OCI-LY1 (cell line): ENCODE measurements around the gene CFAP43.
"Not testable (repeated sequence)": the region's sequence is repeated elsewhere in the genome, so short reads cannot be mapped to it uniquely, and the experiment has no call there.

Source experiments
- H2AFZ ChIP-seq: fragments of 200-600 bp; sonication (generic), shearing (Covaris generic); 2 replicates; pipeline ENCODE4 v1.6.0; 2014; ENCODE audit warnings: antibody characterized with exemption, mild to moderate bottlenecking, low read length
- H3F3A ChIP-seq: fragments of 200-600 bp; sonication (generic), shearing (Covaris generic); 2 replicates; pipeline ENCODE4 v1.6.0; 2014; ENCODE audit warnings: mild to moderate bottlenecking, antibody characterized with exemption, low read length, moderate library complexity; ENCODE audit not compliant: insufficient read depth
- H3K27ac ChIP-seq: fragments of 200-600 bp; sonication (generic); 2 replicates; pipeline ENCODE4 v1.5.1; 2014; ENCODE audit warnings: low read length, mixed run types, mild to moderate bottlenecking, low read depth; ENCODE audit not compliant: poor library complexity, severe bottlenecking
- H3K27me3 ChIP-seq: fragments of 200-600 bp; sonication (generic); 2 replicates; pipeline ENCODE4 v1.6.0; 2014; ENCODE audit warnings: antibody characterized with exemption, mild to moderate bottlenecking, low read length, moderate library complexity; ENCODE audit not compliant: insufficient read depth
- H3K36me3 ChIP-seq: fragments of 200-600 bp; sonication (generic); 2 replicates; pipeline ENCODE4 v1.6.1; 2014; ENCODE audit warnings: mild to moderate bottlenecking, antibody characterized with exemption, low read length, moderate library complexity, mixed read lengths; ENCODE audit not compliant: insufficient read depth
- H3K4me1 ChIP-seq: fragments of 200-600 bp; sonication (generic); 2 replicates; pipeline ENCODE4 v1.5.1; 2014; ENCODE audit warnings: mild to moderate bottlenecking, low read length, moderate library complexity; ENCODE audit not compliant: insufficient read depth, severe bottlenecking
- H3K4me2 ChIP-seq: fragments of 200-600 bp; sonication (generic), shearing (Covaris generic); 2 replicates; pipeline ENCODE4 v1.6.1; 2014; ENCODE audit warnings: low read length
- H3K4me3 ChIP-seq: fragments of 200-600 bp; sonication (generic); 2 replicates; pipeline ENCODE4 v1.5.1; 2014; ENCODE audit warnings: low read length, low read depth, mild to moderate bottlenecking, mixed read lengths; ENCODE audit not compliant: poor library complexity, severe bottlenecking
- H3K79me2 ChIP-seq: fragments of 200-600 bp; shearing (Covaris generic); 2 replicates; pipeline ENCODE4 v1.6.1; 2016; ENCODE audit warnings: mixed run types, low read length, mixed read lengths; ENCODE audit not compliant: insufficient read depth
- H3K9ac ChIP-seq: fragments of 200-600 bp; sonication (generic), shearing (Covaris generic); 2 replicates; pipeline ENCODE4 v1.6.1; 2014; ENCODE audit warnings: mild to moderate bottlenecking, low read length, mixed read lengths
- H3K9me2 ChIP-seq: fragments of 200-600 bp; sonication (generic), shearing (Covaris generic); 2 replicates; pipeline ENCODE4 v1.6.1; 2014; ENCODE audit warnings: low read depth, mild to moderate bottlenecking, low read length, mixed read lengths
- H3K9me3 ChIP-seq: fragments of 200-600 bp; shearing (Covaris generic); 2 replicates; pipeline ENCODE4 v1.6.1; 2014; ENCODE audit warnings: low read length, mixed read lengths
- H4K20me1 ChIP-seq: fragments of 200-600 bp; sonication (generic), shearing (Covaris generic); 2 replicates; pipeline ENCODE4 v1.6.0; 2016; ENCODE audit warnings: mild to moderate bottlenecking, low read length; ENCODE audit not compliant: insufficient read depth
- EZH2 ChIP-seq: fragments of 200-600 bp; sonication (generic), shearing (Covaris generic); IDR thresholded peaks from 2 replicates; pipeline ENCODE4 v1.8.0; 2017; ENCODE audit warnings: borderline replicate concordance, mixed run types, mild to moderate bottlenecking, antibody characterized with exemption, low read length, moderate library complexity, mixed read lengths
- TF ChIP-seq, protein P1 (sequence below): fragments of 200-600 bp; sonication (generic), shearing (Covaris generic); IDR thresholded peaks from 2 replicates; pipeline ENCODE4 v1.5.1; 2017; ENCODE audit warnings: mild to moderate bottlenecking, antibody characterized with exemption, low read length, moderate library complexity, mixed read lengths

CFAP43 gene

DNA sequence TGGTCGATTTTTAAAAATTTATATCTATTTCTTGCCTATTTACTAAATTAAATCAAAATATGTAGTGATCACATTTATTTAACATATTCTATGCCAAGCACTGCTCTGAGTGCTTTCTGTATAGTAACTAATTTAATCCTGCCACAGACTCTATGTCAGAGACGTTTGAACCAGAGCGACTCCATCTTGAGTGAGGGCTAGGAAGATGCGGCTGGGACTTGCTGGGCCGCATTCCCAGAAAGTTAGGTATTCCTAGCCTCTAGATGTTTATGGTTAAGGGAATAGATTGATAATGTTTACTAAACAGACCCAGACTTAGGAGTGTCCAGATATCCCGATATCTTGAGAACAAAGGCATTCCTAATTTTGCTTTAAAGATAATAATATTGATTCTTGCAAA, 19.3 kb upstream of the CFAP43 start:
- H2AFZ ChIP-seq, result no peak overlapping the region
- peaks cover 13% of the 10 kb centered on the region for H3K4me1 ChIP-seq
- no peaks in the 10 kb centered on the region; the same call in 1 of the 2 replicates for H3K36me3 ChIP-seq
- H3K27ac ChIP-seq, result no peak overlapping the region
- no peak overlapping the region for H3K4me2 ChIP-seq
- H3K9me3 ChIP-seq, result peaks cover 9% of the 10 kb centered on the region; the same call in 1 of the 2 replicates
- H3K9me2 ChIP-seq, result no peaks in the 10 kb centered on the region; the same call in 1 of the 2 replicates
- no peak overlapping the region for H3K9ac ChIP-seq
- H3K79me2 ChIP-seq, result no peaks in the 10 kb centered on the region
- no peak overlapping the region for H3K4me3 ChIP-seq
- TF ChIP-seq, protein P1, sequence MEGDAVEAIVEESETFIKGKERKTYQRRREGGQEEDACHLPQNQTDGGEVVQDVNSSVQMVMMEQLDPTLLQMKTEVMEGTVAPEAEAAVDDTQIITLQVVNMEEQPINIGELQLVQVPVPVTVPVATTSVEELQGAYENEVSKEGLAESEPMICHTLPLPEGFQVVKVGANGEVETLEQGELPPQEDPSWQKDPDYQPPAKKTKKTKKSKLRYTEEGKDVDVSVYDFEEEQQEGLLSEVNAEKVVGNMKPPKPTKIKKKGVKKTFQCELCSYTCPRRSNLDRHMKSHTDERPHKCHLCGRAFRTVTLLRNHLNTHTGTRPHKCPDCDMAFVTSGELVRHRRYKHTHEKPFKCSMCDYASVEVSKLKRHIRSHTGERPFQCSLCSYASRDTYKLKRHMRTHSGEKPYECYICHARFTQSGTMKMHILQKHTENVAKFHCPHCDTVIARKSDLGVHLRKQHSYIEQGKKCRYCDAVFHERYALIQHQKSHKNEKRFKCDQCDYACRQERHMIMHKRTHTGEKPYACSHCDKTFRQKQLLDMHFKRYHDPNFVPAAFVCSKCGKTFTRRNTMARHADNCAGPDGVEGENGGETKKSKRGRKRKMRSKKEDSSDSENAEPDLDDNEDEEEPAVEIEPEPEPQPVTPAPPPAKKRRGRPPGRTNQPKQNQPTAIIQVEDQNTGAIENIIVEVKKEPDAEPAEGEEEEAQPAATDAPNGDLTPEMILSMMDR, result no peak
- TF ChIP-seq EZH2, result no peak
- no peaks in the 10 kb centered on the region for H4K20me1 ChIP-seq
- no peaks in the 10 kb centered on the region for H3K27me3 ChIP-seq
- no peaks in the 10 kb centered on the region for H3F3A ChIP-seq

DNA sequence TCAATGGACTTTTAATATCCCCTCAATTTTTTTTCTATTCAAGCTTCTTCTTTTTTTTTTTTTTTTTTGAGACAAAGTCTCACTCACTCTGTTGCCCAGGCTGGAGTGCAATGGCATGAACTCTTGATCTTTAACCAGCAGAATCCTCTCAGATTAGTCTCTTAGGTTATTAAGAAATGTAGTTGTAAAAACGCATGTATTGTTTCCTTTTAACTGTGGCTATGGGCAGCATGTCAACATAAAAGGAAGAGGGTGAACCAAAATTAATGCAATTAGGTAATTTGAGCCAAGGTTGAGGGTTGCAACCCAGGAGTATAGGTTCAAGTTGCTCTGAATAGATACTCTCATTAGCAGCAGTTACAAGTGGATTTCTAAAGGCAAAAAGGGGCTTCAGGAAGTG, 18.2 kb upstream of the CFAP43 start:
- no peaks in the 10 kb centered on the region for H3K79me2 ChIP-seq
- no peaks in the 10 kb centered on the region for H3F3A ChIP-seq
- no peaks in the 10 kb centered on the region for H3K27me3 ChIP-seq
- no peak overlapping the region for H3K27ac ChIP-seq
- H3K4me2 ChIP-seq, result no peak overlapping the region
- H3K9me2 ChIP-seq, result no peaks in the 10 kb centered on the region; the same call in 1 of the 2 replicates
- TF ChIP-seq, protein P1, result no peak
- no peak for TF ChIP-seq EZH2
- no peaks in the 10 kb centered on the region; the same call in 1 of the 2 replicates for H3K36me3 ChIP-seq
- H4K20me1 ChIP-seq, result no peaks in the 10 kb centered on the region
- peaks cover 13% of the 10 kb centered on the region; the same call in 1 of the 2 replicates for H3K9me3 ChIP-seq
- H3K4me3 ChIP-seq, result no peak overlapping the region
- no peak overlapping the region for H3K9ac ChIP-seq
- no peak overlapping the region for H2AFZ ChIP-seq
- peaks cover 3% of the 10 kb centered on the region for H3K4me1 ChIP-seq

DNA sequence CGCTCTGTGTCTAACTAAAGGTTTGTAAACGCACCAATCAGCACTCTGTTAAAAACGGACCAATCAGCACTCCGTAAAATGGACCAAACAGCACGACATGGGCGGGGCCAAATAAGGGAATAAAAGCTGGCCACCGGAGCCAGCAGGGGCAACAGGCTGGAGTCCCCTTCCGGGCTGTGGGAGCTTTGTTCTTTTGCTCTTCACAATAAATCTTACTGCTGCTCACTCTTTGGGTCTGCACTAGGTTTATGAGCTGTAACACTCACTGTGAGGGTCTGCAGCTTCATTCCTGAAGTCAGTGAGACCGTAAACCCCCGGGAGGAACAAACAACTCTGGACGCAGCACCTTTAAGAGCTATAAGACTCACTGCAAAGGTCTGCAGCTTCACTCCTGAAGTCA, 16.8 kb upstream of the CFAP43 start:
- not testable (repeated sequence) for H3K27ac ChIP-seq, H3F3A ChIP-seq, H3K4me3 ChIP-seq, H3K36me3 ChIP-seq, H3K27me3 ChIP-seq, H3K79me2 ChIP-seq, H3K4me1 ChIP-seq, H2AFZ ChIP-seq, H3K9ac ChIP-seq, H3K9me2 ChIP-seq, H3K4me2 ChIP-seq, H4K20me1 ChIP-seq
- H3K9me3 ChIP-seq, result peaks cover 13% of the 10 kb centered on the region; the same call in 1 of the 2 replicates

DNA sequence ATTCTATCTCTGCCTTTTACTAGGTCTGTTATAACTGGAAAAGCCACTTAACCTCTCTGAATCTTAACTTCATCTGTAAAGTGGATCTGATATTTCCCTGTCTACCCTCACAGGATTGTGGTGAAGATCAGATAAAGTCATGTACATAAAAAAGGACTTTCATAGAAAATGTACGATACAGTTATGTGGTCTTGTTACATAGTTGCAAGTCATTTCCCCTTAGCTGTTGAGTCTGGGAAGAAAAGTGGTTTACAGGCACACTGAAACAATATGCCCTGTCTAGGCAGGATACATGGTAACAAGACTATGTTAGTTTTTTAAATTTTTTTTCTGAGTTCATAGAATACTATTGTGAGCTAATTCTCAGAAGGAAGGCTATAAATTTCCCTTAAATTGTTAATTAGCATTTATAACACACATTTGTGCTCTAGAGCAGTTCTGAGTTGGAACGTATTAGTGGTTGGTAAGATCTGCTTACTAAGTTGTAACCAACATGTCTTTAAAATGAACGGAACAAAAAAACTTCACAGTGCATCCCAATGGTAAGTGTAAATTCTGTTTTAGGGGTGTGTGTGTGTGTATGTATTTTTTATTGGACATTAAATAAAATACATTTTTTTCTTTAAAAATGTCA, 15.5 kb upstream of the CFAP43 start:
- Histone ChIP-seq H4K20me1 (no peaks in the 10 kb centered on the region), H2AFZ (no peak overlapping the region), H3K36me3 (no peaks in the 10 kb centered on the region), H3K4me3 (no peak overlapping the region), H3K9me2 (no peaks in the 10 kb centered on the region; the same call in 1 of the 2 replicates), H3K79me2 (no peaks in the 10 kb centered on the region), H3K9me3 (peaks cover 13% of the 10 kb centered on the region; the same call in 1 of the 2 replicates), H3K9ac (no peak overlapping the region), H3K4me1 (no peaks in the 10 kb centered on the region), H3K27me3 (no peaks in the 10 kb centered on the region), H3K4me2 (no peak overlapping the region), H3K27ac (no peak overlapping the region), H3F3A (no peaks in the 10 kb centered on the region)
- TF ChIP-seq, protein P1, result no peak
- no peak for TF ChIP-seq EZH2
